ENCODE results near the gene ZFPM1. TPM values are rescaled to one million over a fixed set of nuclear protein-coding genes. Genes with fewer than 3 reads are reported as not detected.

The ZFPM1 gene
- polyA plus RNA-seq, 1 donor: 1.8 TPM

DNA sequence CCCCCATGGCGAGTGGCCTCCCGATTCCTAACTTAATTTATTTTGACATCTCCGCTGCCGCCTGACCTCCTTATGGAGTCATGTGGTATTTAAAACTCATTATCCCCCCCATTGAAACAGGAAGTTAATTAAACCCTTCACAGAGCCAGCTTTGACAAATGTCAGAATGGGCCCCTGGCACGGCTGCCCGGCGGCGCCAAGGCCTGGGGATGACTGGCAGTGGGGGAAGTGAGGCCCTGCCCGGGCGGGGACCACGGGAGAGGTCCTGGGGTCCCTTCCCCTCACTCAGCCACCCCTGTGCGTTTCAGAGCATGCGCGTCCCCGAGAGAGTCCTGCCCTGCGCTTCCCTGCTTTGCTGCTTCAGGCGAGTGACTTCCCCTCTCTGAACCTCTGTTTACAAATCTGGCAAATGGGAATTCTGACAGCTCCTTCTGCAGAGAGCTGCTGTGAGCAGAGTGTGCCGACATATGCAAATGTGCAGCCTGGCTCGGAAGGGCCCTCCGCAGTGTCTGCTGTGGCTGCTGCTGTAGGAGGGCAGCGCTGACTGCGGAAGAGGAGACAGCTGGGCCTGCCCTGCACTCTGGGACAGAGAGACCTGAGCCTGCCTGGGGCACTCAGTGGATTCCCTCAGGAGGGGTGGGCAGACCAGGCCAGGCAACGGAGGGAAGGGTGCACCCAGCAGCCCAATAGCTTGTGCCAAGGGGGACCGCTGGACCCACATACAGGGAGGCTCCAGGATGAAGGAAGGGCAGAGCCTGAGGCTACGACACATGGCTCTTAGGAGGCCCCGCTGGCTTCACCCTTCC is 4.4 kb upstream of the ZFPM1 start:
- no peak for DNase-seq (ENCODE audit: low read depth)

DNA sequence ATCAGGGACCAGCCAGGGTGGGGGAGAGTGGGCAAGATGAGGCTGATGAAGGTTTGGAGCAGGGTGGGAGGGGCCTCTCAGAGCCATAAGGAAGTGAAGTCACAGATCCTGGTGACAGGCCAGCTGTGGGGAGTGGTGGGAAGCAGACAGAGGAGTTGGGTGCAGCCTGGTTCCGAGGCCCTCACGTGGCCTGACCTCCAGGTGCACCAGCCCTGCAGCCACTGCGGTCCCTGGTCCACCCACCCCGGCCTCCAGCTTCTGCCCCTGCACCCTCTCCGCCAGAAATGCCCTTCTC is 3.9 kb upstream of the ZFPM1 start:
- no peak for DNase-seq (ENCODE audit: low read depth)

DNA sequence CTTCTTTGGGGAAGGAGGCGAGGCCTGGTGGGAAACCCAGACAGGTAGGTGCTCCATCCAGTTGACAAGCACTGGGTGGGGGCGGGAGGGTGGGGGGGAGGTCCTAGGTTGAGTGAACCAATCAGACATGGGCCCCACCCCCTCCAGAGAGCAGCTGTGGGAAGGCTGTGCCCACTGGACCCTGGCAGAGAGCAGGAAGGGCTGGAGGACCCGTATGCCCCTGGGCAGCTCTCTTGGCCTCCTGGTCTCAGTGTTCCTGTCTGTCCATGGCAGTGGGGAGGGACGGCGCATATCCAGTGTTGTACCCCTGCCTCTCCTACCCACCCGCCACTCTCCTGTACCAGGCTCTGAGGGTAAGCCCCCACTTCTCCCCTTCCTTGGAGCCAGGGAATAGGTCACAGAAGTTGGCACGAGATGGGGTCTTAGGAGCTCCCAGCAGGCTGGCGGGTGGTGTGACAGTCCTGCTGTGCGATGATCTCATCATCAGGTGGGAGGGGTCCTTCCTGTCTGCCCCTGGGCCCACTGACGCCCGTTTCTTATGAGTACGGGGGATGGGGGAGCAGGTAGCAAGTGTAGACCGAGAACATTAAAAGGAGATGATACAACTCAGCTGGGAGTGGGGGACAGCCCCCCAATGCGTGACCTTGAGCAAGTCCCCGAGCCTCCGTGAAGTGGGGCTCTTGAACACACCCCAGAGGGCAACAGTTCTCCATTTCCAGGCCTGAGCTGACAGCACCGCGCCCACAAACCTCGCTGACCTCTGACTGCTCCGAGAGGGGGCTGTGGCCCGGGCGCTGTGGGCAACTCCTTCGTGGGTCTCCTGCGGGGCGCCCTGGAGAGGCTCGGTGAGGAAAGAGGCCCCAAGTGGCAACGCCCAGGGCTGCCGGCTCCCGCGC is 1.2 kb upstream of the ZFPM1 start:
- no peak for DNase-seq (ENCODE audit: low read depth)

DNA sequence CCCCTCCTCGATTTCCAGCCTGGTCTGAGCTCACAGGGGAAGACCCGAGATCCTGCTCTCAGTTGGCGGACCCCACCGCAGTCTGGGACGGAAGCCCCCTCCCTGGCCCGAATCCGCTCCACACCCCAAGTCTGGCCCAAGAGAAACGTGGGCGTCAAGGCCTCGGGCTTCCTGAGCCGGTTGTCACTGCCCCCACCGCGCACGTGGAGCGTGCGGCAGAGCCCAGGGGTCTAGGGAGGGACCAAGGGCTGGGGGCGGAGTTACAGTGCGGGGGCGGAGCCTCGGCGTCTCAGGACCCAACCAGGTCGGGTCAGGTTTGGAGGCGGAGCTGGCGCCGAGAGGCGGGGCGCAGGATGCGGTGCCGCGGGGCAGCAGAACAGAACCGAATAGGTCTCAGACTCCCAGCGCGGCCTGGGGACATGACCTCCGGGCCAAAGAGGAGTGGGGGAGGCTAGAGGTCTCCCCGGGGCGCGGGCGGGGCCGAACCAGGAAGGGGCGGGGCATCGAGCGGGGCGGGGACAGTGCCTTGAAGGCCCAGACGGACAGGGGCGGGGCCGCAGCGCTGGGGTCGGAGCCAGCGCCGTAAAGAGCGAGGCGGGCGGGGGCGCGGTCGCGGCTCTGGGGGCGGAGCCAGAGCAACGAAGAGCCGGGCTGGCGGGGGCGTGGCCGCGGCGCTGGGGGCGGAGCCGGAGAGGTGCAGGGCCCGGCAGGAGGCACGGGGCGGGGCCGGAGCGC is 431 bp upstream of the ZFPM1 start:
- DNase-seq (ENCODE audit: low read depth): peak; percentile 66

DNA sequence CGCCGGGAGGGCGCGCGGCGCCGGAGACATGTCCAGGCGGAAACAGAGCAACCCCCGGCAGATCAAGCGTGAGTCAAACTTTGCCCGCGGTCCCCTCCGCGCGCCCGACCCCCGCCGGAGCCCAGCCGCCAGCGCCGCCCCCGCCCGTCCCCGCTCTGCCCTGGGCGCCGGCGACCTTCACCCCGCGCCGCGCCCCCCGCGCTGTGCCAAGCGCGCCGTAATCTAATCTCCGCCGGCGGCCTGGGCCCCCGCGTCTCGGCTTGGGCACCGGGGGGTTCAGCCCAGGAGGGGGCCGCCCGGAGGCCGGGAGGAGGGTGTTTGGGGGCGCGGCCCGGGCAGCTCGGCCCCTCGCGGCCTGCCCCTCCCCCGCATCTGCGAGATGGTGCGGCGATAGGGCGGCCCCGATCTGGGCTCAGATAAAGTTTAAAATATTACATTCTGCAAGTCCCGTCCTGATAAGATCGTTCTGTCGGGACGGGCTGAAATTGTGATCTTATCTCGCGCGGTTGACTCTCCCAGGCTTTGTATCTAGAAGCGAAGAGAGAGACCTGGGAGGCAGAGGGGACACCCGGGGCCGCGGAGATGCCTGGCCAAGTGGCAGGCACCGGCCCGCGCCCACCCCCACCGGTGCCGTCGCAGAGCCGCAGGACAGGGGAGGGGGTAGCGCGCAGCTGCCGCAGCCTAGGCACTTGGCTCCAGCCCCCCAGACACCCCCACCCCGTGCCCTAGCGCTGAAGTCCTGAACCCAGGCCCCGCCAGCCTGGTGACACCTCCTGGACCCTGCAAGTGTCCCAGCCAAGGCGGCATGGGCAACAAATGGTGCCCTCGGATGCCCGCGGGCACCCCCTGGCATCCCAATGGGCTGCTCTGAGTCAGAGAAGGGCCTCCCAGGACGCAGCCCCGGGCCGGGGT is 787 bp downstream of the ZFPM1 start:
- no peak for DNase-seq (ENCODE audit: low read depth)

DNA sequence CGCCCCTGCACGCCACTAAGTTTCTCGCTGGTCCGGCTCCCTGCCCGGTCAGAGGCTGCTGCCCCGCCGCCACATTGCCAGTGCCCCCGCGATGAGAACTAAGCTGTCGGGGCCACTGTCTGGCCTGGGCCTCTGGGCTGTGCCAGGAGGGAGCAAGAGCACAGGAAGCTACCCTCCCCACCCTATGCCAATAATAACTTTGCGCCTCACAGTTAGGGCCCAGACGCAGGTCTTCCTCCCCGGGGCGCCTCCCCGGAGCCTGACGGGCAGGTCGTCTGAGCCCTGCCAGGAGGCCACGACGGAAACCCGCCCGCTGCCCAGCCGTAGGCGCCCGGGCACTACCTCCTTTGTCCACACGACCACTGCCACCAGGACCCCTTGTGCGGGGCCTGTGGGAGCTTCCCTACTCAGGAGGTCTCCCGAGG is 1.5 kb downstream of the ZFPM1 start:
- no peak for DNase-seq (ENCODE audit: low read depth)

DNA sequence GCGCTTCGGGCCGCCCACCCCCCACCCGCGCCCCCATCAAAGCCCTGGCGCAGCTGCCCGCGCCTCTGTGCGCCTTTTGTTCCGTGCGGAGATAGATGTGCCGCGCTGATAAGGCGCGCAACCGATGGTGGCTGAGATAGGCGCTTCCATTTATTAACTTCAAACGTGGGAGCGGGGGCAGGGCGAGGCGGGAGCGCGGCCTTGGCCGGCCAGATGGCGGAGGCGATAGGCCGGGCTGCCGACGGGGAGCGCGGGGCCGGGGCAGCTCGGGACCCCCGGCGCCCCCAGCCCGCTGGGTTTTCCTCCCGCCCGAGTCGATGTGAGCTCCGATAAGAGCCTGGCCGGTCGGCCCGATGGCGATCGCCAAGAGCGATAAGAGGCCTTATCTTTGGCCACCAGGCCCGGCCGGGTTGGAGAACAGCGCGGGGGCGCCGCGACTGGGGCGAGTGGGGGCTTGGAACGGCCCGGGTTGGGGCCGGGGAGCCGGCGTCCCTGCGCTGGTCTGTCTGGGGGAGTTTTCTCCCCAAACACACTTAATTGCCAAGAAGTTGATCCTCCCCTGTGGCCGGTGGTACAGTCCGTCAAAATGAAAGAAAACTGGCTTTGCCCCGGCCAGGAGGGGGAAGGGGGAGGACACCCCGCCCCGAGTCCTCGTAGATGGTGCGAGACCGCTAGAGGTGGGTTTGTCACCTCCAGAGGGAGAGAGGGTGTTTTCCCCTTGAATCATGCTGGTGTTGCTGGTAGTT is 2.7 kb downstream of the ZFPM1 start:
- DNase-seq (ENCODE audit: low read depth): no peak

GRCh38 chr16:88456356-88457292 is 3.5 kb downstream of the ZFPM1 start:
- DNase-seq (ENCODE audit: low read depth): no peak

- DNase-seq (ENCODE audit: low read depth): no peak
Measured at GRCh38 chr16:88458039-88458772, 5.1 kb downstream of the ZFPM1 start.

DNA sequence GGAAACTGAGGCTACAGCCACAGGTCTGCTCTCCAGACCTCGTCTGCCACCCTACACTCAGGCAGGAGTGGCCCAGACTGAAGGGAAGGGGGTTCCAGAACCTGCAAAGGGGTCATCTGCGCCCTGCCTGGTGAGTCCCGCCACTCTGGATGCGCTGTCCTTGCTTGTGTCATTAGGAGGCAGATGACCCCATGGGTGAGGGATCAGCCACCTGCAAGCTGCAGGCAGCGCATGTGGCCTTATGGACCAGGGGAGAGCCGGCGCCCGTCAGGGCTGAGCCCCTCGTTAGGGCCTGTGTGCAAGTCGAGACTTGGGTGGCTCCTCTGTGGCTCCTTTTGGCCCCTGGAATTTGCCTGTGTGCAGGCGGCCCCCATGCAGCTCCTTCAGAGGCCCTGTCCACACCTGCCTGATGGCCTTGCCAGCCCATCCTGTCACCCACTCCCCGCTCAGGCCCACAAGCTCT is 5.7 kb downstream of the ZFPM1 start:
- DNase-seq (ENCODE audit: low read depth): no peak

DNA sequence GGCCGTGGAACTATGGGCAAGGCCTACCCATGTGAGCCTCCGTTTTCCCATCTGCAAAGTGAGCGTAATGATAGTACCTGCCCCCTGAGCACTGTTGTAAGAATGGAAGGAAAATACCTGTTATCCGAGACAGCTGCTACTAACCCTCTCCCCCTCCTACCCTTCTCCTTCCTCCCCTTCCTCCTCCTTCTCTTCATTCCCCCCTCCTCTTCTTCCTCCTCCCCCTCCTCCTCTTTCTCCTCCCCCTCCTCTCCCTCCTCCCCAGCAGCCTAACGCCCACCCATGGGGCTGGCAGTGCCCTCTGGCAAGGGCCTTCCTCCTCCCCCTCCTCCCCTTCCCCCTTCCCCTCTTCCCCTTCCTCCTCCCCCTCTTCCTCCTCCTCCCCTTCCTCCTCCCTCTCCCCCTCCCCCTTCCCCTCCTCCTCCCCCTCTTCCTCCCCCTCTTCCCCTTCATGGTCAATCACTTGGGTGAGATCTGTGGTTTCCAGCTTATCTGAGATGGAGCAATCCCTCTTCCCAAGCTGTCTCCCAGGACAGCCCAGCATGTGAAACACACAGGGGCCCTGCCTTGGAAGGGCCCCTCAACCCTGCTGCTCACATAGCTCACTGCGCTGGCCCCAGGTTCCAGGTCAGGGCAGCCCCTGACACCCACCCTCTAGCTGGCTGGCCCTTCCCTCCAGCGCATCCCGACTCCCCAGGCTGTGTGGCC is 6.4 kb downstream of the ZFPM1 start:
- no peak for DNase-seq (ENCODE audit: low read depth)

- DNase-seq (ENCODE audit: low read depth): no peak
Measured at GRCh38 chr16:88460496-88461330, 7.6 kb downstream of the ZFPM1 start.

- DNase-seq (ENCODE audit: low read depth): no peak
Measured at GRCh38 chr16:88461331-88462269, 8.5 kb downstream of the ZFPM1 start.

GRCh38 chr16:88462396-88462795 is 9.3 kb downstream of the ZFPM1 start:
- no peak for DNase-seq (ENCODE audit: low read depth)

DNA sequence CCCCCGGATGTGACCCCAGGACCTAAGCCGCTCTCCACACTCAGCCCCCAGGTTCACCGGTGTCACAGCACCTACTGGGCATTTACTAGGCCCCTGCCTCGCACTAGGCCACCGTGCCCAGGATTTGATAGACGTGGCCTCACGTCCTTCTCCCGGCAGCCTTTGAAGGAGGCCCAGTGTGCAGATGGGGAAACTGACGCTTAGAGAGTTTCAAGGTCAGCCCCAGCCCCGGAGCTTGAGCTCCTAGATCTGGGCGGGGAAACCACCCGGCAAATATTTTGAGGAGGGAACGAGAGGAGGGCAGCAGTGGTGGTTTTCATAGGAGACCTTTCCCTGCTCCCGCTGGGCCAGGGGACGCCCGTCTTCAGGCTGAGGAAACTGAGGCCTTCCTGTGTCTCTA is 10.3 kb downstream of the ZFPM1 start:
- no peak for DNase-seq (ENCODE audit: low read depth)
